Measurements from ENCODE around the gene SGMS1. TPM values are rescaled to one million over a fixed set of nuclear protein-coding genes. Genes with fewer than 3 reads are reported as not detected.
"Not testable (repeated sequence)": the region's sequence is repeated elsewhere in the genome, so short reads cannot be mapped to it uniquely, and the experiment has no call there.

Gene SGMS1
- 10 to 100 TPM; 24.8 to 25.2 TPM for total RNA-seq
- 14.4 TPM for polyA plus RNA-seq (2013, experiment 1 of 2)
- 23.1 TPM for polyA plus RNA-seq (2013, experiment 2 of 2)
- total RNA-seq: 16.0 to 77.1 (median 47.2) reads per million in 172 experiments

- Histone ChIP-seq H3K27ac (ENCODE audit: low read depth in 1 of 2, low read length in 2 of 2) (peak within 1 kb of the TSS; percentile 98), H3K9me3 (ENCODE audit: control insufficient read depth in 1 of 2, insufficient read depth in 1 of 2, low read length in 2 of 2) (no peaks in the 10 kb centered on the region), H3K36me3 (ENCODE audit: insufficient read depth, low read length) (no peaks in the 10 kb centered on the region), H3K4me1 (ENCODE audit: insufficient read depth, low read length) (peaks cover 41% of the 10 kb centered on the region), H3K27me3 (ENCODE audit: control insufficient read depth in 1 of 2, insufficient read depth in 2 of 2, low read length in 2 of 2) (no peaks in the 10 kb centered on the region), H3K4me3 (ENCODE audit: low read length) (peak within 1 kb of the TSS; percentile 71)
- Mint-ChIP-seq H3K27ac (peak within 1 kb of the TSS; percentile 97), H3K36me3 (ENCODE audit: low read depth) (peaks cover 28% of the 10 kb centered on the region), H3K4me1 (ENCODE audit: low read depth) (peaks cover 47% of the 10 kb centered on the region), H3K4me3 (peak within 1 kb of the TSS; percentile 93), H3K27me3 (no peaks in the 10 kb centered on the region), H3K9me3 (no peaks in the 10 kb centered on the region)
- intact Hi-C loops (cut with DNase I, micrococcal nuclease): loop anchor here (2.0 to 10.0 kb wide), 7 partner anchors 62 to 1089 kb away; partner anchors contain the start of genes CSTF2T (in 1 of the 2), ERCC6 (in 1 of the 2) and WASHC2A (in 1 of the 2)
- TF ChIP-seq CTCF (IDR thresholded peaks at IDR 0.05): no peak
- POLR2A ChIA-PET: interaction anchor here (0.8 to 5.2 kb wide), 22 partner anchors 11 to 1085 kb away, joined by 3 to 100 read pairs (median 6); partner anchors contain the start of genes ASAH2B, CSTF2T, ERCC6 and PARG
- CTCF ChIA-PET: no interaction called here
- ATAC-seq (ENCODE audit: poor library complexity) (peak; percentile 28), DNase-seq (peak; percentile 59 to 90 (median 74))
These were observed at the start of gene SGMS1 for GRCh38 chr10:50623663-50624412. Gene SGMS1 (minus strand): TSS chr10:50623956. CDS start chr10:50344114, 279,842 bp downstream.

DNA sequence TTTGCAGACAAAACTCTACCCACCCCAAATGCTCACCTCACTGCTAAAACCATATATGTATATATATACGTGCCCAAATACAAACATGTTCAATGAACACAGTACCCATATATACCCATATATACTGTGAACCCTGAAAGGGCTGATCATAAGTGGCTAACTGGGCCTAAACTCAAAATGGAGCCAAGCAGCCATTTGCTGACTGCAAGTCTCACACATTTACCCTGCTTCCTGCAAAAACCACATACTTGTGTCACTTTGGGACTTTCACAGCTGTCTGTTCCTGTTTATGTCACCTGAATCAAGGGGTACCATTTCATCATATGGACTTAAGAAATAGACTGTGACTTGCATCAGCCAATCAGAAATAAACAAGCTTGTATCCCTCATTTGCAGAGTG is 48.4 kb upstream of the SGMS1 start:
- H3K27me3 ChIP-seq (ENCODE audit: control insufficient read depth in 1 of 2, insufficient read depth in 2 of 2, low read length in 2 of 2); H3K4me1 ChIP-seq (ENCODE audit: insufficient read depth, low read length); intact Hi-C loops (cut with DNase I, micrococcal nuclease); H3K9me3 Mint-ChIP-seq; H3K4me3 ChIP-seq (ENCODE audit: low read length); POLR2A ChIA-PET; H3K36me3 ChIP-seq (ENCODE audit: insufficient read depth, low read length); CTCF ChIA-PET; H3K36me3 Mint-ChIP-seq (ENCODE audit: low read depth); H3K27ac ChIP-seq (ENCODE audit: low read depth in 1 of 2, low read length in 2 of 2); H3K27me3 Mint-ChIP-seq; H3K4me3 Mint-ChIP-seq; H3K9me3 ChIP-seq (ENCODE audit: control insufficient read depth in 1 of 2, insufficient read depth in 1 of 2, low read length in 2 of 2): not testable (repeated sequence)
- peak overlapping the region; percentile 71 for H3K27ac Mint-ChIP-seq
- H3K4me1 Mint-ChIP-seq (ENCODE audit: low read depth): peaks cover 21% of the 10 kb centered on the region
- peak in 3 of 14 experiments; percentile 59 to 78 (median 74) for DNase-seq
- ATAC-seq (ENCODE audit: poor library complexity): peak; percentile 79

DNA sequence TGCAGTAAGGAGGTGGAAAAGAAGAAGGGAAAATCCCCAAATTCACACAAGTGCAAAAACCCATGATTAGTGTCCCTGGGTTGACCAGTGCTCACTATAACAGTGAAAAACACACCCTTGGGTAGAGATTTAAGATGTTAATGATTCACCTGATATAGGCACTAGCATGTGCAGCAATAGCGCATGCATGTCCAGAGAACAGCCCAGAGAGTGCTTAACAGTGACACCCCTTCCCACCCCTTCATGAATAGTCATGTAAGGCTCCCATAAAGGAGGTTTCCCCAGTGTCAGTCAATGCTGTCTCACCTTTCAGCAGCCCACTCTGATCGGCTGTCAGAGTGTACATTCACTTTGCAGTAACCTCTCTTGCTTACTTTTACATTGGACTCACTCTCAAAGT is 47.9 kb upstream of the SGMS1 start:
- H3K36me3 ChIP-seq (ENCODE audit: insufficient read depth, low read length); DNase-seq; H3K27me3 ChIP-seq (ENCODE audit: control insufficient read depth in 1 of 2, insufficient read depth in 2 of 2, low read length in 2 of 2); CTCF ChIA-PET; H3K9me3 ChIP-seq (ENCODE audit: control insufficient read depth in 1 of 2, insufficient read depth in 1 of 2, low read length in 2 of 2); H3K27ac ChIP-seq (ENCODE audit: low read depth in 1 of 2, low read length in 2 of 2); H3K36me3 Mint-ChIP-seq (ENCODE audit: low read depth); H3K9me3 Mint-ChIP-seq; H3K27me3 Mint-ChIP-seq; intact Hi-C loops (cut with DNase I, micrococcal nuclease); ATAC-seq (ENCODE audit: poor library complexity); POLR2A ChIA-PET; H3K4me3 ChIP-seq (ENCODE audit: low read length); H3K4me3 Mint-ChIP-seq; H3K4me1 ChIP-seq (ENCODE audit: insufficient read depth, low read length): not testable (repeated sequence)
- Mint-ChIP-seq H3K4me1 (ENCODE audit: low read depth) (peaks cover 21% of the 10 kb centered on the region), H3K27ac (peak overlapping the region; percentile 71)

- H3K4me1 Mint-ChIP-seq (ENCODE audit: low read depth): peaks cover 21% of the 10 kb centered on the region
- intact Hi-C loops (cut with DNase I, micrococcal nuclease); H3K27ac Mint-ChIP-seq; H3K4me3 Mint-ChIP-seq; H3K36me3 ChIP-seq (ENCODE audit: insufficient read depth, low read length); H3K4me3 ChIP-seq (ENCODE audit: low read length); POLR2A ChIA-PET; H3K4me1 ChIP-seq (ENCODE audit: insufficient read depth, low read length); H3K27ac ChIP-seq (ENCODE audit: low read depth in 1 of 2, low read length in 2 of 2); H3K9me3 Mint-ChIP-seq; H3K27me3 ChIP-seq (ENCODE audit: control insufficient read depth in 1 of 2, insufficient read depth in 2 of 2, low read length in 2 of 2); H3K36me3 Mint-ChIP-seq (ENCODE audit: low read depth); DNase-seq; H3K27me3 Mint-ChIP-seq; ATAC-seq (ENCODE audit: poor library complexity); CTCF ChIA-PET; H3K9me3 ChIP-seq (ENCODE audit: control insufficient read depth in 1 of 2, insufficient read depth in 1 of 2, low read length in 2 of 2): not testable (repeated sequence)
These were observed 46.2 kb upstream of the SGMS1 start for GRCh38 chr10:50669957-50670356.

DNA sequence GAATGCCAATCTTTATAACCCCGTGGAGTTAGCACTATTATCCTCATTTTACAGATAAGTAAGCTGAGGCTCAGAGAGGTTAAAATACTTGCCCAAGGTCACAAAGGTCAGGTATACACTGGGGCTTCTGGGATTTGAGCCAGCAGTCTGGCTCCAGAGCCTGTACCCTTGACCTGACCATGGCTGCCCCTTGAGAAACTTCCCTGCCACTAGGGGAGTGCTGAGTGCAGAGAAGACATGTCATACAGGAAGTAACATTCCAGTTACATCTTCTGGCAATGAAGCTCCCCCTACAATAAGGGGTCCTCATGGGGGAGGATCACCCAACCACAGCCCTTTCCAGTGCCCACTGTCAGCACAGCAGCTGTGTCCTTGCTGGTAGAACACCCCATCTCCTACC is 43.6 kb upstream of the SGMS1 start:
- intact Hi-C loops (cut with DNase I, micrococcal nuclease); H3K4me3 Mint-ChIP-seq; POLR2A ChIA-PET; H3K27ac ChIP-seq (ENCODE audit: low read depth in 1 of 2, low read length in 2 of 2); H3K27ac Mint-ChIP-seq; H3K36me3 Mint-ChIP-seq (ENCODE audit: low read depth); DNase-seq; H3K36me3 ChIP-seq (ENCODE audit: insufficient read depth, low read length); H3K9me3 ChIP-seq (ENCODE audit: control insufficient read depth in 1 of 2, insufficient read depth in 1 of 2, low read length in 2 of 2); H3K9me3 Mint-ChIP-seq; H3K27me3 ChIP-seq (ENCODE audit: control insufficient read depth in 1 of 2, insufficient read depth in 2 of 2, low read length in 2 of 2); H3K4me3 ChIP-seq (ENCODE audit: low read length); H3K27me3 Mint-ChIP-seq; CTCF ChIA-PET; H3K4me1 ChIP-seq (ENCODE audit: insufficient read depth, low read length); ATAC-seq (ENCODE audit: poor library complexity): not testable (repeated sequence)
- peaks cover 15% of the 10 kb centered on the region for H3K4me1 Mint-ChIP-seq (ENCODE audit: low read depth)

- intact Hi-C loops (cut with DNase I, micrococcal nuclease); H3K36me3 ChIP-seq (ENCODE audit: insufficient read depth, low read length); H3K4me3 Mint-ChIP-seq; H3K27ac Mint-ChIP-seq; ATAC-seq (ENCODE audit: poor library complexity); H3K27me3 Mint-ChIP-seq; H3K27me3 ChIP-seq (ENCODE audit: control insufficient read depth in 1 of 2, insufficient read depth in 2 of 2, low read length in 2 of 2); H3K27ac ChIP-seq (ENCODE audit: low read depth in 1 of 2, low read length in 2 of 2); H3K4me3 ChIP-seq (ENCODE audit: low read length); CTCF ChIA-PET; POLR2A ChIA-PET; H3K9me3 Mint-ChIP-seq; DNase-seq; H3K9me3 ChIP-seq (ENCODE audit: control insufficient read depth in 1 of 2, insufficient read depth in 1 of 2, low read length in 2 of 2); H3K36me3 Mint-ChIP-seq (ENCODE audit: low read depth): not testable (repeated sequence)
- peaks cover 24% of the 10 kb centered on the region for H3K4me1 ChIP-seq (ENCODE audit: insufficient read depth, low read length)
- H3K4me1 Mint-ChIP-seq (ENCODE audit: low read depth): peaks cover 13% of the 10 kb centered on the region
These were observed 38.7 kb upstream of the SGMS1 start for GRCh38 chr10:50662420-50662819.

All from CD4-positive, alpha-beta T cell (primary cell).